ENCODE results near the gene GPRC5A.

Gene GPRC5A

DNA sequence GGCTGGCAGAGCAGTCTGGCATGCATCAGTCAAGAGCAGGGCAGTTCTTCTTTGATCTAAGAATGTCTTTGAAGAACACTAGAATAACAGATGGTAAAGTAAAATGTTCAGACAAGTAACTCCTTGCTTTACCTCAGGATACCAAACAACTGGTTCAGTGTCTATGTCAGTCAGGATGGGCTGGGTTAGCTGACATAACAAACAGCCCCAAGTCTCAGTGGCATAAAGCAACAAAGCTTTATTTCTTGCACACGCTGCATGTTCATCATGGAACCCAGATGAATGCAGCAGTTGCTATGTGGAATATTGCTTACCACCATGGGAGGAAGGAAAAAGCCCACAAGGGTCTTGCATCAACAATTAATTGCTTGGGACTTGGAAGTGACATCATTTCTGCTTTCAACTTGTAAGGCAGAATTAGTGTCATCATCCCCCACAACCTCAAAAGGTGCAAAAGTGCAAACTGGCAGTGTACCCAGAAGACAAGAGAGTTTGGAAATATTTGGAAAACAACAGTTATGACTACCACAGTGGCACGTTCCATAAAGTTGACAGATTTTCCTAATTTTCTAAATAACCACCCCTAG is 39.4 kb downstream of the GPRC5A start:
- Histone ChIP-seq H3K36me3 (ENCODE audit: insufficient read depth, low read length) (no peaks in the 10 kb centered on the region), H2AFZ (ENCODE audit: low read length) (no peak overlapping the region), H3K9ac (ENCODE audit: low read length) (no peak overlapping the region)

GRCh38 chr12:12933742-12934141 is 42.4 kb downstream of the GPRC5A start:
- no peak overlapping the region for H3K4me3 ChIP-seq (ENCODE audit: low read depth, low read length, poor library complexity, severe bottlenecking)
- H3K4me2 ChIP-seq (ENCODE audit: low read length) = no peak overlapping the region
- no peak overlapping the region for H3K27ac ChIP-seq (ENCODE audit: low read depth, low read length, poor library complexity, severe bottlenecking)
- no peak overlapping the region for H2AFZ ChIP-seq (ENCODE audit: low read length)
- no peak for TF ChIP-seq EZH2 (IDR thresholded peaks at IDR 0.05; ENCODE audit: borderline replicate concordance, low read length)
- TF ChIP-seq, protein P1, sequence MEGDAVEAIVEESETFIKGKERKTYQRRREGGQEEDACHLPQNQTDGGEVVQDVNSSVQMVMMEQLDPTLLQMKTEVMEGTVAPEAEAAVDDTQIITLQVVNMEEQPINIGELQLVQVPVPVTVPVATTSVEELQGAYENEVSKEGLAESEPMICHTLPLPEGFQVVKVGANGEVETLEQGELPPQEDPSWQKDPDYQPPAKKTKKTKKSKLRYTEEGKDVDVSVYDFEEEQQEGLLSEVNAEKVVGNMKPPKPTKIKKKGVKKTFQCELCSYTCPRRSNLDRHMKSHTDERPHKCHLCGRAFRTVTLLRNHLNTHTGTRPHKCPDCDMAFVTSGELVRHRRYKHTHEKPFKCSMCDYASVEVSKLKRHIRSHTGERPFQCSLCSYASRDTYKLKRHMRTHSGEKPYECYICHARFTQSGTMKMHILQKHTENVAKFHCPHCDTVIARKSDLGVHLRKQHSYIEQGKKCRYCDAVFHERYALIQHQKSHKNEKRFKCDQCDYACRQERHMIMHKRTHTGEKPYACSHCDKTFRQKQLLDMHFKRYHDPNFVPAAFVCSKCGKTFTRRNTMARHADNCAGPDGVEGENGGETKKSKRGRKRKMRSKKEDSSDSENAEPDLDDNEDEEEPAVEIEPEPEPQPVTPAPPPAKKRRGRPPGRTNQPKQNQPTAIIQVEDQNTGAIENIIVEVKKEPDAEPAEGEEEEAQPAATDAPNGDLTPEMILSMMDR (IDR thresholded peaks at IDR 0.05; ENCODE audit: low read length) = no peak
- no peaks in the 10 kb centered on the region for H3K4me1 ChIP-seq (ENCODE audit: insufficient read depth, low read length, severe bottlenecking)
- H3K79me2 ChIP-seq (ENCODE audit: insufficient read depth, low read length) = no peaks in the 10 kb centered on the region
- H3K9me3 ChIP-seq (ENCODE audit: low read length) = no peaks in the 10 kb centered on the region
- no peaks in the 10 kb centered on the region for H3K36me3 ChIP-seq (ENCODE audit: insufficient read depth, low read length)
- H3F3A ChIP-seq (ENCODE audit: insufficient read depth, low read length) = no peaks in the 10 kb centered on the region
- H3K27me3 ChIP-seq (ENCODE audit: insufficient read depth, low read length) = peaks cover 2% of the 10 kb centered on the region; the same call in 1 of the 2 replicates
- H3K9ac ChIP-seq (ENCODE audit: low read length) = no peak overlapping the region
- H4K20me1 ChIP-seq (ENCODE audit: insufficient read depth, low read length) = no peaks in the 10 kb centered on the region
- H3K9me2 ChIP-seq (ENCODE audit: low read depth, low read length) = no peaks in the 10 kb centered on the region

More for the DNA sequence above, 39.4 kb downstream of the GPRC5A start:
- no peaks in the 10 kb centered on the region for H3K9me2 ChIP-seq (ENCODE audit: low read depth, low read length)
- no peaks in the 10 kb centered on the region for H3K4me1 ChIP-seq (ENCODE audit: insufficient read depth, low read length, severe bottlenecking)
- no peaks in the 10 kb centered on the region for H3K9me3 ChIP-seq (ENCODE audit: low read length)
- TF ChIP-seq, protein P1 (IDR thresholded peaks at IDR 0.05; ENCODE audit: low read length) = no peak
- no peak for TF ChIP-seq EZH2 (IDR thresholded peaks at IDR 0.05; ENCODE audit: borderline replicate concordance, low read length)
- H3K79me2 ChIP-seq (ENCODE audit: insufficient read depth, low read length) = no peaks in the 10 kb centered on the region
- no peak overlapping the region for H3K4me2 ChIP-seq (ENCODE audit: low read length)
- no peaks in the 10 kb centered on the region for H4K20me1 ChIP-seq (ENCODE audit: insufficient read depth, low read length)
- no peaks in the 10 kb centered on the region for H3F3A ChIP-seq (ENCODE audit: insufficient read depth, low read length)
- no peak overlapping the region for H3K4me3 ChIP-seq (ENCODE audit: low read depth, low read length, poor library complexity, severe bottlenecking)
- H3K27me3 ChIP-seq (ENCODE audit: insufficient read depth, low read length) = no peaks in the 10 kb centered on the region; the same call in 1 of the 2 replicates
- no peak overlapping the region for H3K27ac ChIP-seq (ENCODE audit: low read depth, low read length, poor library complexity, severe bottlenecking)

GRCh38 chr12:12934556-12934955 is 43.2 kb downstream of the GPRC5A start:
- Histone ChIP-seq H4K20me1 (ENCODE audit: insufficient read depth, low read length) (no peaks in the 10 kb centered on the region), H2AFZ (ENCODE audit: low read length) (no peak overlapping the region), H3K27ac (ENCODE audit: low read depth, low read length, poor library complexity, severe bottlenecking) (no peak overlapping the region), H3K4me3 (ENCODE audit: low read depth, low read length, poor library complexity, severe bottlenecking) (no peak overlapping the region), H3F3A (ENCODE audit: insufficient read depth, low read length) (no peaks in the 10 kb centered on the region), H3K36me3 (ENCODE audit: insufficient read depth, low read length) (no peaks in the 10 kb centered on the region), H3K9me3 (ENCODE audit: low read length) (no peaks in the 10 kb centered on the region), H3K27me3 (ENCODE audit: insufficient read depth, low read length) (peaks cover 3% of the 10 kb centered on the region; the same call in 1 of the 2 replicates), H3K4me1 (ENCODE audit: insufficient read depth, low read length, severe bottlenecking) (no peaks in the 10 kb centered on the region), H3K79me2 (ENCODE audit: insufficient read depth, low read length) (no peaks in the 10 kb centered on the region), H3K9ac (ENCODE audit: low read length) (no peak overlapping the region), H3K9me2 (ENCODE audit: low read depth, low read length) (no peaks in the 10 kb centered on the region), H3K4me2 (ENCODE audit: low read length) (no peak overlapping the region)
- no peak for TF ChIP-seq EZH2 (IDR thresholded peaks at IDR 0.05; ENCODE audit: borderline replicate concordance, low read length)
- TF ChIP-seq, protein P1 (IDR thresholded peaks at IDR 0.05; ENCODE audit: low read length) = no peak

All from OCI-LY1 (cell line).